NB4 (cell line): ENCODE results near the gene HVCN1.

Experiments used
- DNase-seq: peaks from one replicate; pipeline ENCODE4 v3.0.0; 2010; ENCODE audit warnings: low read depth
- H3K4me3 ChIP-seq: one replicate; pipeline ENCODE4 v1.5.1; 2011; ENCODE audit warnings: mild to moderate bottlenecking, low read depth, low read length, moderate library complexity
- MYC ChIP-seq: IDR thresholded peaks from 2 replicates; pipeline ENCODE4 v1.6.1; 2011; ENCODE audit warnings: low read depth, low read length
- POLR2A ChIP-seq: IDR thresholded peaks from 2 replicates; pipeline ENCODE4 v1.6.1; 2011; ENCODE audit warnings: mild to moderate bottlenecking; ENCODE audit not compliant: insufficient read length; ENCODE audit errors: extremely low read depth
- TF ChIP-seq, protein P1 (sequence below): IDR thresholded peaks from one replicate; pipeline ENCODE4 v1.5.1; 2012; ENCODE audit warnings: low read depth, low read length
- TF ChIP-seq, protein P2 (sequence below): IDR thresholded peaks from 2 replicates; pipeline ENCODE4 v1.6.1; 2011; ENCODE audit warnings: low read depth, low read length

Gene HVCN1

DNA sequence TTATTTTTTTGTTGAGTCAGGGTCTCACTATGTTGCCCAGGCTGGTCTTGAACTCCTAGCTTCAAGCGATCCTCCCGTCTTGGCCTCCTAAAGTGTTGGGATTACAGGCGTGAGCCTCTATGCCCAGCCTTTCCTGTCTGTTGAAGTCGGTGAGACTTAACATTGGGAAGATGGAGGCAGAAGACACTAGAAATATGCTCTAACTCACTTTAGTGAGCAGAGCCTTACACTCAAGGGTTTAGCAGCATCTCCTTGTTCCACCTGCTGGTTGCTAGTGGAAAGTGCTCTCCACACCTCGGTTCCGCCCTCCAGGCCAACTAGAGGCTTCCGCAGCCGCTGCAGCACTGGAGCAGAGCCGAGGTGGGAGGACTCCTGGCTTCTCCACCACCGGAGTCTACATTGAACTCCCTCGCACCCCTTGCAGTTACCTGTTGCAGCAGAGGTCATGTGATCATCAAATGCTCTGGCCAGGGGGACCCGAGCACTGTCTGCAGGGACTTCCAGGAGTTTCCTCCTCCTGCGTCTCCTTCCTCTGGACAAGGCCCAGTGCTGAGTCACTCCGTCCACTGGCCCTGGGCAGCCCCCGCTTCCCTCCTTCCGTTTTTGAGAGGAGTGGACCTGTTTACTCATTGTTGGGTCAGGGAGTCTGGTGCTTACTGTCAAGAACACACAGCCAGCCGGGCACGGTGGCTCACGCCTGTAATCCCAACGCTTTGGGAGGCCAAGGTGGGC is 9.4 kb upstream of the HVCN1 start:
- TF ChIP-seq, protein P1, sequence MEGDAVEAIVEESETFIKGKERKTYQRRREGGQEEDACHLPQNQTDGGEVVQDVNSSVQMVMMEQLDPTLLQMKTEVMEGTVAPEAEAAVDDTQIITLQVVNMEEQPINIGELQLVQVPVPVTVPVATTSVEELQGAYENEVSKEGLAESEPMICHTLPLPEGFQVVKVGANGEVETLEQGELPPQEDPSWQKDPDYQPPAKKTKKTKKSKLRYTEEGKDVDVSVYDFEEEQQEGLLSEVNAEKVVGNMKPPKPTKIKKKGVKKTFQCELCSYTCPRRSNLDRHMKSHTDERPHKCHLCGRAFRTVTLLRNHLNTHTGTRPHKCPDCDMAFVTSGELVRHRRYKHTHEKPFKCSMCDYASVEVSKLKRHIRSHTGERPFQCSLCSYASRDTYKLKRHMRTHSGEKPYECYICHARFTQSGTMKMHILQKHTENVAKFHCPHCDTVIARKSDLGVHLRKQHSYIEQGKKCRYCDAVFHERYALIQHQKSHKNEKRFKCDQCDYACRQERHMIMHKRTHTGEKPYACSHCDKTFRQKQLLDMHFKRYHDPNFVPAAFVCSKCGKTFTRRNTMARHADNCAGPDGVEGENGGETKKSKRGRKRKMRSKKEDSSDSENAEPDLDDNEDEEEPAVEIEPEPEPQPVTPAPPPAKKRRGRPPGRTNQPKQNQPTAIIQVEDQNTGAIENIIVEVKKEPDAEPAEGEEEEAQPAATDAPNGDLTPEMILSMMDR: peak; percentile 93
- TF ChIP-seq POLR2A (no peak), MYC (peak; percentile 62)
- TF ChIP-seq, protein P2, sequence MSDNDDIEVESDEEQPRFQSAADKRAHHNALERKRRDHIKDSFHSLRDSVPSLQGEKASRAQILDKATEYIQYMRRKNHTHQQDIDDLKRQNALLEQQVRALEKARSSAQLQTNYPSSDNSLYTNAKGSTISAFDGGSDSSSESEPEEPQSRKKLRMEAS: peak; percentile 54
- H3K4me3 ChIP-seq: no peak overlapping the region
- peak; percentile 96 for DNase-seq

DNA sequence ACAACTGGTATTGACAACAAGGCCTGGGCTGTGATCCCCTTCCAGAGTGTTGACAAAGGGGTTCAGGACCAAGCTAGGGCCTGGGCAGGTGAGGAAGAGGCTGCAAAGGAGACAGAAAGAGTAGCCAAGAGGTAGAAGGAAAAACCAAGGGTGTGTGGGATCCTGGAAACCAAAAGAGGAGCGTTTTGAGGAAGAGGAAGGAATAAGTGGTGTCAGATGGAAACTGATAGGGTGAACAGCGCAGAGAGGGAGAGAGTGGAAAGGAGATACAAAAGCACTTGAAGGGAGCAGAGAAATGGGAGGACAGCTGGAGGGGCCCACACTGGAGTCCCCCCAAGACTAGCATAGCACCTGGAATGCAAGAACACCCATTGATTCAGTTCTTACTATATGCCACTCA is 8.3 kb upstream of the HVCN1 start:
- no peak for DNase-seq
- TF ChIP-seq, protein P2: no peak
- TF ChIP-seq POLR2A (no peak), MYC (no peak)
- TF ChIP-seq, protein P1: no peak
- H3K4me3 ChIP-seq: no peak overlapping the region

DNA sequence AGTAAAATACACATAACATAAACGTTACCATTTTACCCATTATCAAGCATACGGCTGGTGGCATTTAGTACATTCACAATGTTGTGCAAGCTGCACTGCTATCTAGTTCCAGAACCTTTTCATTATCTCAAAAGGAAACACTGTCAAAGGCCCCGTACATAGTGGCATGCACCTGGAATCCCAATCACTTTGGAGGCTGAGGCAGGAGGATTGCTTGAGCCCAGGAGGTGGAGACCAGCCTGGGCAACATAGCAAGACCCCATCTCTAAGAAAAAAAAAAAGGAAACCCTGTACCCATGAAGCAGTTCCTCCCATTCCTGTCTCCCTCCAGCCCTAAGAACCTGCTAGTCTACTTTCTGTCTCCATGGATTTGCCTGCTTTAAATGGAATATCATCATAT is 7.4 kb upstream of the HVCN1 start:
- DNase-seq: no peak
- no peak for TF ChIP-seq MYC
- no peak for TF ChIP-seq POLR2A
- TF ChIP-seq, protein P2: no peak
- TF ChIP-seq, protein P1: no peak
- no peak overlapping the region for H3K4me3 ChIP-seq

DNA sequence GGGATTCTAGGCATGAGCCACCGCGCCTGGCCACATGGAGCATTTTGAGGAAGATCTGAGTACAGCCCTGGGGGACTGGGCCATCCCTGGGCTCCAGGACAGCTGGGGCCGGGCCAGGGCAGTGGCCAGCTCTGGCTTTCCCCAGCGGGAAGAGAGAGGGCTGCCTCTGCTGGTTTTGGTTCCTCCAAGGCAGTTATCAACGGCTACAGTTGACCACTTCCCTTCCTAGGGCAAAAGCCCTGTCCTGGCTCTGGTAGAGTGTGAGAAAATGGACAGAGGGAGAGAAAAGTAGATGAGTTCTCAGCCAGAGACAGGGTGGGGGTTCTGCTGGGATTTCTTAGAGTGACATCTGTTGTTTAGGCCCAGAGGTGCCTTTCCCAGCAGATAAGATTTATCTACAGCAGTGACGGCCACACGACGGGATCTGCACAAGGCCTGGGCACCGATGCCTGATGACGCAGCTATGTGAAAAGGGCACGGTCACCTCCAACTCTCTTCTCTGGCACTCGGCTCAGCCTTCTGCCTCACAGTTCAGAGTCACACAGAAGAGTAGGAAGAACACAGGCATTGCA is 5.5 kb upstream of the HVCN1 start:
- no peak for TF ChIP-seq POLR2A
- TF ChIP-seq, protein P2: no peak
- TF ChIP-seq MYC: peak; percentile 19; the same call in 1 of the 2 replicates
- peak; percentile 82 for DNase-seq
- peak overlapping the region; percentile 17 for H3K4me3 ChIP-seq

DNA sequence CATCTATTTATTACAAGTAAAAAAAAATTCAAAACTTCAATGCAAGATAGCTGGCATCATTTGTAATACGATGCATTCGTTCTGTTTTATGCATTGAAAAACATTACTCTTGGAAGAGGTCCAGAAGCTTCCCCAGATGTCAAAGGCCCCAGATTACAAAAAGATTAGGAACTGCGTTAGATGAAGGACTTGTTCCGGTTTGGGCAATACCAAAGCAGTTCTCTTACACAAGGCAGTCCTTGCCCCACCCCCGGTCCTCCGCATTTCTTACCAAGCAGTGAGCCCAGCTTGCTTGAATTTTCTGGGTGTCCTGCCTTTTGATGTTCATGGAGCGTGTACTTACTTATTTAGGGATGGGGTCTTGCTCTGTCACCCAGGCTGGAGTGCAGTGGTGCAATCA is 4.8 kb upstream of the HVCN1 start:
- peak overlapping the region; percentile 17 for H3K4me3 ChIP-seq
- DNase-seq: peak; percentile 96
- peak; percentile 68; the same call in 1 of the 2 replicates for TF ChIP-seq MYC
- TF ChIP-seq POLR2A: no peak
- TF ChIP-seq, protein P2: peak; percentile 62
- TF ChIP-seq, protein P1: no peak

DNA sequence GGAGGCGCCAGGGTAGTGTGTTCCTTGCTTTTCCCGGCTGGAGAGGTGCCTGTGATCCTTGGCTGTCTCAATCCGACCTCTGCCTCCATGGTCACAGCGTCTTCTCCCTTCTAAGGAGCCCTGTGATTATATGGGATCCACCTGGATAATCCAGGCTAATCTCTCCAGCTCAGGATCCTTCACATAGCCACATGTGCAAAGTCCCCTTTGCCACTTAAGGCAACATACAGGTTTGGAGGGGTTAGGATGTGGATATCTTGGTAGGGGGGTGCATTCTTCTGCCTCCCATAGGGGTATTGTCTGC is 1.2 kb upstream of the HVCN1 start:
- peak overlapping the region; percentile 47 for H3K4me3 ChIP-seq
- no peak for DNase-seq
- TF ChIP-seq, protein P2: no peak
- TF ChIP-seq MYC: no peak
- TF ChIP-seq, protein P1: no peak
- TF ChIP-seq POLR2A: no peak
